ENCODE results near the gene DNAJC11. TPM values are rescaled to one million over a fixed set of nuclear protein-coding genes. Genes with fewer than 3 reads are reported as not detected.
"Not testable (repeated sequence)": the region's sequence is repeated elsewhere in the genome, so short reads cannot be mapped to it uniquely, and the experiment has no call there.

DNAJC11 gene, protein sequence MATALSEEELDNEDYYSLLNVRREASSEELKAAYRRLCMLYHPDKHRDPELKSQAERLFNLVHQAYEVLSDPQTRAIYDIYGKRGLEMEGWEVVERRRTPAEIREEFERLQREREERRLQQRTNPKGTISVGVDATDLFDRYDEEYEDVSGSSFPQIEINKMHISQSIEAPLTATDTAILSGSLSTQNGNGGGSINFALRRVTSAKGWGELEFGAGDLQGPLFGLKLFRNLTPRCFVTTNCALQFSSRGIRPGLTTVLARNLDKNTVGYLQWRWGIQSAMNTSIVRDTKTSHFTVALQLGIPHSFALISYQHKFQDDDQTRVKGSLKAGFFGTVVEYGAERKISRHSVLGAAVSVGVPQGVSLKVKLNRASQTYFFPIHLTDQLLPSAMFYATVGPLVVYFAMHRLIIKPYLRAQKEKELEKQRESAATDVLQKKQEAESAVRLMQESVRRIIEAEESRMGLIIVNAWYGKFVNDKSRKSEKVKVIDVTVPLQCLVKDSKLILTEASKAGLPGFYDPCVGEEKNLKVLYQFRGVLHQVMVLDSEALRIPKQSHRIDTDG
- 75.8 and 79.9 TPM in 2 replicates for total RNA-seq (2014; rRNA removed; shearing (Covaris generic))

DNA sequence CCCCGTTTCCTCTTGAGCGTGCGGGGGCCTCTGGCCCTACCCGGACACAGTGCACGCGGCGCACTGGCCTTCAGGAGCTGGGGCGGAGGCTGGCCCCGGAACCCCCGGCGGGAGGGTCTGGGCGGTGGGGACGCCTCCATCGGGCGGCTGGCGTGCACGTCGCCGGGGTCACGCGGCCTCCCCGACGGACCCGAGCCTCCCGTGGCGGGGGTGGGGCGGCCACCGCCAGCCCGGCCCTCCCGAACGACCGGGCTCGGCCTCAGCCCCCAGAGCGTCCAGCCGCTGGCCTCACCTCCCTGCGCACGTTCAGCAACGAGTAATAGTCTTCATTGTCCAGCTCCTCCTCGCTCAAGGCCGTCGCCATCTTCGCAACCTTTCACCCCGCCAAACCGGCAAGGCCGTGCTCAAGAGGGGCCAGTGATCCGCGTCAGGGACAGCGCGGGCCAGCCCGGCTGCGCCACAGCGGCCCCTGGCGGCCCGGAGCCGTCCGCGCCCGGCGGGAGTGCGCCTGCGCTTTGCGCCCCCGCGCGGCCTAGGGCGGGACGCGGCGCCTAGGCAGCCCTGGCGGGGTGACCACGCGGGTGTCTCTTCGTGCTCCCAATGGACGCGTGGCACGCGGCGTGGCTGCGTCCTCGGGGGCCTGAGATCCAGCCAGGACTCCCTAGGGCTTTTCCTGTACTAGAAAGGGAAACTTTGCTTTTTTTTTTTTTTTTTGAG lies at the start of gene DNAJC11:
Gene DNAJC11 (minus strand): TSS at position 380 of the 717 bp plus-strand sequence. CDS start 16 bp downstream, at position 364.
- Histone ChIP-seq H3K36me3 (replicated peaks; ENCODE audit: control insufficient read depth, insufficient read depth, low read length) (no peaks in the 10 kb centered on the region; the same call in 1 of the 2 replicates), H3K4me3 (ENCODE audit: insufficient read depth, low read depth, low read length) (peak within 1 kb of the TSS; percentile 99), H3K27me3 (ENCODE audit: control insufficient read depth, insufficient read depth, low read length) (no peaks in the 10 kb centered on the region)
- DNase-seq, result peak; percentile 98

DNA sequence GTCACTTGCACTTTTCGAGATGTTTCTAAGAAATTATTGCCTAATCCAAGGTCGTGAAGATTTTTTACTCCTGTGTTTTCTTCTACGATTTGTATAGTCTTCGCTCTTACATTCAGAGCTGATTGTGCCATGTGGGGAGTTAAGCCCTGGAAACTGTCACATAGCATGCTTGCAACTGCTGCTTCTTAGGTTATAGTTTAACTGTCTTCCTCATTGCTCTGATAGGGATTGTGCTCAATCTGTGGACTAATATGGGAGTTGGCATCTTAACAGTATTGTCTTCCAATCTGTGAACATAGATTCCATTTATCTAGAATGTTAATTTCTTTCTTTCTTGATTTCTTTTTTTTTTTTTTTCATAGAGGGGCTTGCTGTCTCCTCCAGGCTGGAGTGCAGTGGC lies 48.9 kb upstream of the DNAJC11 start:
- no peak for DNase-seq
- no peak overlapping the region for H3K4me3 ChIP-seq (ENCODE audit: insufficient read depth, low read depth, low read length)
- H3K27me3 ChIP-seq (ENCODE audit: control insufficient read depth, insufficient read depth, low read length), result no peaks in the 10 kb centered on the region; the same call in 1 of the 2 replicates
- no peaks in the 10 kb centered on the region for H3K36me3 ChIP-seq (replicated peaks; ENCODE audit: control insufficient read depth, insufficient read depth, low read length)

DNA sequence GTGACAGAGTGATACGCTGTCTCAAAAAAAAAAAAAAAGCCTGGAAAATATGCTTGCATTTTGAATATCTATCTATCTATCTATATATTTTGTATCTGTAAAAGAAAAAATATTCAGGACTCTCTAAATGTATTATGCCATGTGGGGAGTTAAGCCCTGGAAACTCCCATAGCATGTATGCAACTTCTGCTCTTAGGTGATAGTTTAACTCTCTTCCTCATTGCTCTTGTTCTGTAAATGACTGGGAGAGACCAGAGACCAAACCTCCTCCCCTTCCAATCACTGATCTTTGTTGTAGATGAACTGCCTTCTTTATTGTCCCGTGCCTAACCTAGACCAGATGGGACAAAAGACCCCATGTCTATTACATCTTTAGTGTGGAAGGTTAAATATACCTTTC lies 46.1 kb upstream of the DNAJC11 start:
- H3K27me3 ChIP-seq (ENCODE audit: control insufficient read depth, insufficient read depth, low read length), result no peaks in the 10 kb centered on the region; the same call in 1 of the 2 replicates
- no peaks in the 10 kb centered on the region for H3K36me3 ChIP-seq (replicated peaks; ENCODE audit: control insufficient read depth, insufficient read depth, low read length)
- no peak overlapping the region for H3K4me3 ChIP-seq (ENCODE audit: insufficient read depth, low read depth, low read length)
- no peak for DNase-seq

DNA sequence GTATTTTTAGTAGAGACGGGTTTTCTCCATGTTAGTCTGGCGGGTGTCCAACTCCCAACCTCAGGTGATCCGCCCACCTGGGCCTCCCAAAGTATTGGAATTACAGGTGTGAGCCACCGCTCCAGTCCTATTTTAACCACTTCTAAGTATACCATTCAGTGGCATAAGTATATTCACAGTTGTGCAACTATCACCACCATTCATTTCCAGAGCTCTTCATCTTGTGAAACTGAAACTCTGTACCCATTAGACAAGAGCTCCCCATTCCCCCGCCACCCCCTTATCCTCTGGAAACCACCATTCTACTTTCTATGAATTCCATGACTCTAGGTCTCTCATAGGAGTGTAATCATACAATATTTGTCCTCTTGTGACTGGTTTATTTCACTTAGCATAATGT lies 43.5 kb upstream of the DNAJC11 start:
- Histone ChIP-seq H3K4me3 (ENCODE audit: insufficient read depth, low read depth, low read length) (no peak overlapping the region), H3K27me3 (ENCODE audit: control insufficient read depth, insufficient read depth, low read length) (no peaks in the 10 kb centered on the region; the same call in 1 of the 2 replicates), H3K36me3 (replicated peaks; ENCODE audit: control insufficient read depth, insufficient read depth, low read length) (no peaks in the 10 kb centered on the region)
- no peak for DNase-seq

- Histone ChIP-seq H3K4me3 (ENCODE audit: insufficient read depth, low read depth, low read length) (no peak overlapping the region), H3K27me3 (ENCODE audit: control insufficient read depth, insufficient read depth, low read length) (no peaks in the 10 kb centered on the region; the same call in 1 of the 2 replicates), H3K36me3 (replicated peaks; ENCODE audit: control insufficient read depth, insufficient read depth, low read length) (no peaks in the 10 kb centered on the region)
- peak; percentile 54 for DNase-seq
Measured at GRCh38 chr1:6743189-6744101, 41.8 kb upstream of the DNAJC11 start.

DNA sequence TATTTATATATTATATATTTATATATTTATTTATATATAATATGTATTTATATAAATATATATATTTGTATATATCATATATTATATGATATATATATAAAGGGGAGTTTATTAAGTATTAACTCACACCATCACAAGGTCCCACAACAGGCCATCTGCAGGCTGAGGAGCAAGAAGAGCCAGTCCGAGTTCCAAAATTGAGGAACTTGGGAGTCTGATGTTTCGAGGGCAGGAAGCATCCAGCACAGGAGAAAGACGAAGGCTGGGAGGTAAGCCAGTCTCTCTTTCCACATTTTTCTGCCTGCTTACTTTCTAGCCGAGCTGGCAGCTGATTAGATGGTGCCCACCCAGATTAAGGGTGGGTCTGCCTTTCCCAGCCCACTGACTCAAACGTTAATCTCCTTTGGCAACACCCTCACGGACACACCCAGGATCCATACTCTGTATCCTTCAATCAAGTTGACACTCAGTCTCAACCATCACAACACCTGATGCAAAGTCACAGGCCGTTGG lies 41.1 kb upstream of the DNAJC11 start:
- not testable (repeated sequence) for H3K36me3 ChIP-seq (replicated peaks; ENCODE audit: control insufficient read depth, insufficient read depth, low read length); H3K27me3 ChIP-seq (ENCODE audit: control insufficient read depth, insufficient read depth, low read length); H3K4me3 ChIP-seq (ENCODE audit: insufficient read depth, low read depth, low read length); DNase-seq

- H3K27me3 ChIP-seq (ENCODE audit: control insufficient read depth, insufficient read depth, low read length), result peaks cover 3% of the 10 kb centered on the region; the same call in 1 of the 2 replicates
- no peak for DNase-seq
- H3K36me3 ChIP-seq (replicated peaks; ENCODE audit: control insufficient read depth, insufficient read depth, low read length), result no peaks in the 10 kb centered on the region
- H3K4me3 ChIP-seq (ENCODE audit: insufficient read depth, low read depth, low read length), result no peak overlapping the region
Measured at GRCh38 chr1:6738987-6739676, 37.5 kb upstream of the DNAJC11 start.

DNA sequence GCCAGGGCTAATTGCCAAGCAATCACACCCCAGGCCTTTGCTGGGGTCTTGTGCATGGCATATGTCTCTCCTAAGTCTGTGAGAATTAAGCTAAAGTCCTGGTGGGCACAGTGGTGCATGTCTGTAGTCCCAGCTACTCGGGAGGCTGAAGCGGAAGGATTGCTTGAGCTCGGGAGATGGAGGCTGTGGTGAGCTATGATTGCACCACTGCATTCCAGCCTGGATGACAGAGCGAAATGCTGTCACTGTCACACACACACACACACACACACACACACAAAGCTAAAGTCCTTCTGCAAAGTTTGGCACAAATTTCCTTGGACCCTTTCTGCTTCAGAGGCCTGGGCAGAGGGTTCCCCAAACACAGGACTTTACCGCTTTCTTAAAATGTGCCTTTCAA lies 31.3 kb upstream of the DNAJC11 start:
- H3K27me3 ChIP-seq (ENCODE audit: control insufficient read depth, insufficient read depth, low read length), result peaks cover 3% of the 10 kb centered on the region; the same call in 1 of the 2 replicates
- no peaks in the 10 kb centered on the region for H3K36me3 ChIP-seq (replicated peaks; ENCODE audit: control insufficient read depth, insufficient read depth, low read length)

DNA sequence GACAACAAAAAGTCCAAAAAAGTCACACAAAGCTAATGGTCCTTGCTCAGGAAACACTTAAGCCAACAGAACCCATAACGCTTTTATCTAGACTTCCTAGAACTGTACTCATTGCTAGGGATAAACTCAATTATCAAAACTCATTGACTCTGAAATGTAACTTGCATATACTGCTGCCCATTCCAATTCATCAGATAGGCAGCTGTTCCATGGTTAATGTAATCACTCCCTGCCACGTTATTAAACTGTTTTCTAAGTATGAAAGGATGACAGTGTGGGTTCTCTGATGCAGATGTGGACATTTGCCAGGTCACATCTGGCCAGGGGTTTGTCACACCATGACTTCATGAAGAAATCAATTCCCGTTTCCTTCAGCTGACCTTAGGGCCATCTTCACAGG lies 30.3 kb upstream of the DNAJC11 start:
- Histone ChIP-seq H3K27me3 (ENCODE audit: control insufficient read depth, insufficient read depth, low read length) (peaks cover 3% of the 10 kb centered on the region; the same call in 1 of the 2 replicates), H3K36me3 (replicated peaks; ENCODE audit: control insufficient read depth, insufficient read depth, low read length) (no peaks in the 10 kb centered on the region), H3K4me3 (ENCODE audit: insufficient read depth, low read depth, low read length) (no peak overlapping the region)
- DNase-seq, result no peak

More for the DNA sequence above, 31.3 kb upstream of the DNAJC11 start:
- no peak for DNase-seq
- H3K4me3 ChIP-seq (ENCODE audit: insufficient read depth, low read depth, low read length), result no peak overlapping the region

- Histone ChIP-seq H3K36me3 (replicated peaks; ENCODE audit: control insufficient read depth, insufficient read depth, low read length) (no peaks in the 10 kb centered on the region), H3K4me3 (ENCODE audit: insufficient read depth, low read depth, low read length) (no peak overlapping the region), H3K27me3 (ENCODE audit: control insufficient read depth, insufficient read depth, low read length) (peaks cover 2% of the 10 kb centered on the region; the same call in 1 of the 2 replicates)
- no peak for DNase-seq
Measured at GRCh38 chr1:6730880-6731279, 29.3 kb upstream of the DNAJC11 start.

DNA sequence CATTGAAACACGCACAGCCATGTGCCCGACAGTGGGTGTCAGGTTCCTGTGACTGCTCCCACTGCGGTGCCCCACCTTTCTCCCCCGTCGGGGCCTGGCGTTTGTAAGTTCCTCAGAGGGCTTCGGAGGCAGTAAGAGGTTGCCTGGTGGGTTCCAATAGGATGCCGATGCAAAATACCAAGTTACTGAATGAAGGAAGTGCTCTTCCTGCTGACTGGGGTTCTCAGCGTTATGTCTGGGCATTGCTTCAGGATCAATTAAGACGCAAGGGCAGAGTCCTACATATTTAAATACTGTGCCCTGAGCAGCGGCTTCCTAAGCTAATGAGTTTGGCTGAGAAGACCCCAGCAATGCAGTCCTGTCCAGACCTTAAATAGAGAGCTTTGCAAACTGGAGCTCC lies 28.9 kb upstream of the DNAJC11 start:
- no peaks in the 10 kb centered on the region; the same call in 1 of the 2 replicates for H3K27me3 ChIP-seq (ENCODE audit: control insufficient read depth, insufficient read depth, low read length)
- no peaks in the 10 kb centered on the region for H3K36me3 ChIP-seq (replicated peaks; ENCODE audit: control insufficient read depth, insufficient read depth, low read length)
- no peak for DNase-seq
- H3K4me3 ChIP-seq (ENCODE audit: insufficient read depth, low read depth, low read length), result no peak overlapping the region

- H3K4me3 ChIP-seq (ENCODE audit: insufficient read depth, low read depth, low read length), result no peak overlapping the region
- DNase-seq, result peak; percentile 69
- no peaks in the 10 kb centered on the region for H3K36me3 ChIP-seq (replicated peaks; ENCODE audit: control insufficient read depth, insufficient read depth, low read length)
- no peaks in the 10 kb centered on the region for H3K27me3 ChIP-seq (ENCODE audit: control insufficient read depth, insufficient read depth, low read length)
Measured at GRCh38 chr1:6727535-6727934, 25.9 kb upstream of the DNAJC11 start.

DNA sequence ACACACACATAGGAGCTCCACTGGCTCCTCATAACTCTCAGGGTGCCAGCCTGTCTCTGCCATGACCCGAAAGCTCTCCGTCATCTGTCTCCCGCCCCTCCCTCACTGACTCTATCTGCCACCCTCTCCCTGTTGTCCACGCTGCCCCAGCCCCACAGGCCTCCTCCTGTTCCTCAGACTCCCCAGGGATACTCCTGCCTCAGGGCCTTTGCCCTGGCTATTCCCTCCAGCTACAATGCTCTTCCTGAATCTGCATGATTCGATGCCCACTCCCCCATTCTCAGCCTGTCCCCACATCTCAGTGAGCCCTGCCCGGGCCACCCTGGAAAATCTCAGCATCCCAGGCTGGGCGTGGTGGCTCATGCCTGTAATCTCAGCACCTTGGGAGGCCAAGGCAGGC lies 24.6 kb upstream of the DNAJC11 start:
- Histone ChIP-seq H3K36me3 (replicated peaks; ENCODE audit: control insufficient read depth, insufficient read depth, low read length) (no peaks in the 10 kb centered on the region), H3K4me3 (ENCODE audit: insufficient read depth, low read depth, low read length) (no peak overlapping the region), H3K27me3 (ENCODE audit: control insufficient read depth, insufficient read depth, low read length) (no peaks in the 10 kb centered on the region)
- no peak for DNase-seq

Data from H7 (cell line).